Trophoblast cell (in vitro differentiated cells and primary cell): ENCODE results near the gene CD27.

Source experiments
- DNase-seq, 2 donors: peaks; one replicate each; pipeline ENCODE4 v3.0.0-alpha.2; 2016
- H2AFZ ChIP-seq: 2 replicates; pipeline ENCODE4 v1.6.1; 2013; ENCODE audit warnings: low read length, moderate library complexity, mild to moderate bottlenecking; ENCODE audit not compliant: insufficient read depth, poor library complexity
- H2AK5ac ChIP-seq: 2 replicates; pipeline ENCODE4 v1.6.1; 2013; ENCODE audit warnings: mild to moderate bottlenecking, low read length
- H2BK120ac ChIP-seq: 2 replicates; pipeline ENCODE4 v1.6.1; 2013; ENCODE audit warnings: low read length, mild to moderate bottlenecking, moderate library complexity; ENCODE audit not compliant: insufficient read depth, poor library complexity
- H2BK12ac ChIP-seq: 2 replicates; pipeline ENCODE4 v1.6.1; 2013; ENCODE audit warnings: mild to moderate bottlenecking, low read length, moderate library complexity
- H2BK5ac ChIP-seq: 2 replicates; pipeline ENCODE4 v1.6.1; 2013; ENCODE audit warnings: low read length, low read depth, moderate library complexity, mild to moderate bottlenecking; ENCODE audit not compliant: poor library complexity
- H3K14ac ChIP-seq: 2 replicates; pipeline ENCODE4 v1.6.1; 2013; ENCODE audit warnings: mild to moderate bottlenecking, low read length
- H3K18ac ChIP-seq: 2 replicates; pipeline ENCODE4 v1.6.1; 2013; ENCODE audit warnings: mild to moderate bottlenecking, low read length
- H3K23ac ChIP-seq: 2 replicates; pipeline ENCODE4 v1.6.1; 2013; ENCODE audit warnings: low read length
- H3K27ac ChIP-seq: 2 replicates; pipeline ENCODE4 v1.5.1; 2013; ENCODE audit warnings: low read depth, mild to moderate bottlenecking, inconsistent platforms, low read length, moderate library complexity
- H3K27me3 ChIP-seq: 2 replicates; pipeline ENCODE4 v1.6.1; 2013; ENCODE audit warnings: inconsistent platforms, mild to moderate bottlenecking, low read length, moderate library complexity; ENCODE audit not compliant: insufficient read depth
- H3K36me3 ChIP-seq, 2 experiments: 1 replicate in 1 of 2; 2 replicates in 1 of 2; pipeline ENCODE4 v1.6.1; 2013; ENCODE audit warnings: low read length in 2 of 2, mild to moderate bottlenecking in 2 of 2, moderate library complexity in 1 of 2; ENCODE audit not compliant: insufficient read depth in 2 of 2, control insufficient read depth in 1 of 2
- H3K4ac ChIP-seq: 2 replicates; pipeline ENCODE4 v1.6.1; 2013; ENCODE audit warnings: low read depth, mild to moderate bottlenecking, low read length, moderate library complexity
- H3K4me1 ChIP-seq, 2 experiments: 1 replicate in 1 of 2; 2 replicates in 1 of 2; pipeline ENCODE4 v1.6.1; 2013; ENCODE audit warnings: low read length in 2 of 2, mild to moderate bottlenecking in 2 of 2, moderate library complexity in 1 of 2; ENCODE audit not compliant: insufficient read depth in 2 of 2, control insufficient read depth in 1 of 2
- H3K4me2 ChIP-seq: 2 replicates; pipeline ENCODE4 v1.6.1; 2013; ENCODE audit warnings: inconsistent platforms, mild to moderate bottlenecking, low read length, moderate library complexity
- H3K4me3 ChIP-seq: 2 replicates; pipeline ENCODE4 v1.5.1; 2013; ENCODE audit warnings: mild to moderate bottlenecking, low read depth, low read length, inconsistent platforms
- H3K79me1 ChIP-seq: one replicate; pipeline ENCODE4 v1.6.1; 2013; ENCODE audit warnings: low read length
- H3K79me2 ChIP-seq: 2 replicates; pipeline ENCODE4 v1.6.1; 2013; ENCODE audit warnings: low read length, mild to moderate bottlenecking; ENCODE audit not compliant: control insufficient read depth, insufficient read depth, poor library complexity
- H3K9ac ChIP-seq: 2 replicates; pipeline ENCODE4 v1.6.1; 2013; ENCODE audit warnings: mild to moderate bottlenecking, low read length
- H3K9me3 ChIP-seq: 2 replicates; pipeline ENCODE4 v1.6.1; 2013; ENCODE audit warnings: low read depth, mild to moderate bottlenecking, control low read depth, inconsistent platforms, low read length; ENCODE audit not compliant: insufficient read depth
- H4K12ac ChIP-seq: 2 replicates; pipeline ENCODE4 v1.6.1; 2013; ENCODE audit warnings: low read depth, mild to moderate bottlenecking, low read length, moderate library complexity
- H4K8ac ChIP-seq: 2 replicates; pipeline ENCODE4 v1.6.1; 2013; ENCODE audit warnings: low read depth, mild to moderate bottlenecking, low read length, moderate library complexity
- H4K91ac ChIP-seq: one replicate; pipeline ENCODE4 v1.6.1; 2013; ENCODE audit warnings: low read depth, mild to moderate bottlenecking, low read length, moderate library complexity
- WGBS: extraction: QIAGEN DNeasy Blood & Tissue Kit; methylation state at CpG from one replicate; pipeline ENCODE4 v1.1.7; 2013; ENCODE audit warnings: missing lambda C conversion rate; ENCODE audit not compliant: insufficient read length, insufficient coverage; ENCODE audit errors: extremely low coverage; 5-methylcytosine and 5-hydroxymethylcytosine counted together

Gene CD27

GRCh38 chr12:6451348-6452244 is 6.8 kb downstream of the CD27 start, which contains the start of gene TAPBPL:
TSS of gene TAPBPL (plus strand) at chr12:6452042. CDS start at chr12:6452249, 207 bp downstream.
- Histone ChIP-seq H2BK12ac (peak within 1 kb of the TSS; percentile 34), H3K18ac (no peak within 1 kb of the TSS), H3K79me2 (no peaks in the 10 kb centered on the region), H3K23ac (no peak within 1 kb of the TSS), H2AK5ac (peak within 1 kb of the TSS; percentile 73), H2AFZ (peak within 1 kb of the TSS; percentile 4), H4K91ac (peak within 1 kb of the TSS; percentile 22), H3K79me1 (peaks cover 3% of the 10 kb centered on the region), H2BK5ac (no peak within 1 kb of the TSS), H3K4me2 (peak within 1 kb of the TSS; percentile 48), H3K14ac (peak within 1 kb of the TSS; percentile 26), H4K12ac (peak within 1 kb of the TSS; percentile 49), H3K4me1 (peaks cover 15% of the 10 kb centered on the region in 2 experiments), H3K4ac (no peak within 1 kb of the TSS), H3K9ac (no peak within 1 kb of the TSS), H2BK120ac (no peak within 1 kb of the TSS), H3K36me3 (no peaks in the 10 kb centered on the region), H3K27me3 (no peaks in the 10 kb centered on the region), H3K27ac (no peak within 1 kb of the TSS), H3K9me3 (peaks cover 3% of the 10 kb centered on the region), H3K4me3 (peak within 1 kb of the TSS; percentile 41), H4K8ac (peak within 1 kb of the TSS; percentile 79)
- no CpG with 5 or more reads among the region's 27 CpGs for WGBS
- peak; percentile 72 to 78 for DNase-seq

- Histone ChIP-seq H3K14ac (peak overlapping the region; percentile 26), H3K18ac (no peak overlapping the region), H3K27ac (no peak overlapping the region), H2BK120ac (no peak overlapping the region), H3K23ac (no peak overlapping the region), H2BK5ac (no peak overlapping the region), H2AFZ (no peak overlapping the region), H3K36me3 (no peaks in the 10 kb centered on the region), H4K8ac (peak overlapping the region; percentile 79), H2AK5ac (peak overlapping the region; percentile 24), H3K9me3 (peaks cover 3% of the 10 kb centered on the region), H3K4me1 (peaks cover 15% of the 10 kb centered on the region in 2 experiments), H3K4me2 (no peak overlapping the region), H3K79me2 (no peaks in the 10 kb centered on the region), H3K9ac (no peak overlapping the region), H3K27me3 (no peaks in the 10 kb centered on the region), H3K79me1 (peaks cover 3% of the 10 kb centered on the region), H2BK12ac (peak overlapping the region; percentile 17), H4K12ac (no peak overlapping the region), H4K91ac (peak overlapping the region; percentile 22), H3K4ac (no peak overlapping the region), H3K4me3 (no peak overlapping the region)
- no peak for DNase-seq
- WGBS: no CpG with 5 or more reads among the region's 9 CpGs
These were observed 7.6 kb downstream of the CD27 start for GRCh38 chr12:6452245-6452943.

- no CpG with 5 or more reads among the region's 17 CpGs for WGBS
These were observed 8.3 kb downstream of the CD27 start for GRCh38 chr12:6452944-6453630.

GRCh38 chr12:6457220-6457945 is 12.6 kb downstream of the CD27 start:
- peaks cover 3% of the 10 kb centered on the region for H3K9me3 ChIP-seq

More at GRCh38 chr12:6452944-6453630, 8.3 kb downstream of the CD27 start:
- Histone ChIP-seq H3K79me2 (no peaks in the 10 kb centered on the region), H3K23ac (no peak overlapping the region), H3K18ac (no peak overlapping the region), H3K4me1 (peaks cover 15% of the 10 kb centered on the region in 2 experiments), H3K27ac (no peak overlapping the region), H3K4me3 (no peak overlapping the region), H2BK12ac (no peak overlapping the region), H2BK5ac (no peak overlapping the region), H3K4me2 (no peak overlapping the region), H4K8ac (no peak overlapping the region), H4K91ac (no peak overlapping the region), H4K12ac (no peak overlapping the region), H2AK5ac (no peak overlapping the region), H3K9me3 (peaks cover 3% of the 10 kb centered on the region), H3K79me1 (peaks cover 3% of the 10 kb centered on the region), H3K4ac (no peak overlapping the region), H3K9ac (no peak overlapping the region), H3K36me3 (no peaks in the 10 kb centered on the region), H2BK120ac (no peak overlapping the region), H3K14ac (no peak overlapping the region), H3K27me3 (no peaks in the 10 kb centered on the region), H2AFZ (no peak overlapping the region)
- no peak for DNase-seq

More at GRCh38 chr12:6457220-6457945, 12.6 kb downstream of the CD27 start:
- DNase-seq: no peak
- Histone ChIP-seq H3K14ac (no peak overlapping the region), H3K9ac (no peak overlapping the region), H3K4ac (no peak overlapping the region), H3K79me1 (no peaks in the 10 kb centered on the region), H3K4me1 (no peaks in the 10 kb centered on the region), H3K18ac (no peak overlapping the region), H4K8ac (no peak overlapping the region), H3K4me2 (no peak overlapping the region), H3K27me3 (no peaks in the 10 kb centered on the region), H2AK5ac (no peak overlapping the region), H3K79me2 (no peaks in the 10 kb centered on the region), H3K4me3 (no peak overlapping the region), H2BK12ac (no peak overlapping the region), H3K27ac (no peak overlapping the region), H2AFZ (no peak overlapping the region), H2BK5ac (no peak overlapping the region), H4K91ac (no peak overlapping the region), H3K36me3 (peaks cover 11 to 19% of the 10 kb centered on the region in 2 experiments), H4K12ac (no peak overlapping the region), H3K23ac (no peak overlapping the region), H2BK120ac (no peak overlapping the region)
- WGBS: no CpG with 5 or more reads among the region's 12 CpGs
